Nephron (organoid): ENCODE data around the gene GMDS.

ENCODE experiments used
- H3K27ac Mint-ChIP-seq, 3 experiments: 2 replicates each; pipeline ENCODE4 v1.8.0; 2020; ENCODE audit warnings: mixed read lengths in 3 of 3, mild to moderate bottlenecking in 2 of 3, moderate library complexity in 1 of 3
- H3K27me3 Mint-ChIP-seq: 2 replicates; pipeline ENCODE4 v1.8.0; 2021; ENCODE audit warnings: low read depth, mild to moderate bottlenecking, moderate library complexity, mixed read lengths
- H3K36me3 Mint-ChIP-seq: 2 replicates; pipeline ENCODE4 v1.8.0; 2020; ENCODE audit warnings: low read depth, mixed read lengths
- H3K4me1 Mint-ChIP-seq: 2 replicates; pipeline ENCODE4 v1.8.0; 2020; ENCODE audit warnings: mixed read lengths
- H3K4me3 Mint-ChIP-seq, 3 experiments: 2 replicates each; pipeline ENCODE4 v1.8.0; 2020; ENCODE audit warnings: mild to moderate bottlenecking in 3 of 3, mixed read lengths in 3 of 3, moderate library complexity in 2 of 3
- H3K9me3 Mint-ChIP-seq: 2 replicates; pipeline ENCODE4 v1.8.0; 2020; ENCODE audit warnings: mixed read lengths
- CTCF ChIP-seq, 3 experiments: fragments of 200-600 bp; sonication (generic); IDR thresholded peaks; one replicate each; pipeline ENCODE4 v1.5.0; 2021; ENCODE audit warnings: antibody characterized with exemption in 3 of 3; ENCODE audit not compliant: unreplicated experiment in 3 of 3

The GMDS gene

GRCh38 chr6:1708122-1708521 lies 537.3 kb downstream of the GMDS start:
- Mint-ChIP-seq H3K27ac (peak overlapping the region; percentile 94), H3K27me3 (peaks cover 28% of the 10 kb centered on the region), H3K4me1 (peaks cover 9% of the 10 kb centered on the region), H3K36me3 (no peaks in the 10 kb centered on the region), H3K9me3 (no peaks in the 10 kb centered on the region), H3K4me3 (peak overlapping the region in 1 of 3 experiments; percentile 45)
- TF ChIP-seq CTCF (IDR thresholded peaks at IDR 0.05; ENCODE audit: unreplicated experiment in 3 of 3), result no peak

- TF ChIP-seq CTCF (IDR thresholded peaks at IDR 0.05; ENCODE audit: unreplicated experiment in 3 of 3), result no peak
- Mint-ChIP-seq H3K36me3 (no peaks in the 10 kb centered on the region), H3K4me1 (peaks cover 34% of the 10 kb centered on the region), H3K4me3 (no peak overlapping the region), H3K27ac (no peak overlapping the region), H3K9me3 (no peaks in the 10 kb centered on the region), H3K27me3 (peaks cover 24% of the 10 kb centered on the region)
These were observed 539.8 kb downstream of the GMDS start for GRCh38 chr6:1705630-1706029.

- H3K4me3 Mint-ChIP-seq, result no peak overlapping the region
- no peak for TF ChIP-seq CTCF (IDR thresholded peaks at IDR 0.05; ENCODE audit: unreplicated experiment in 3 of 3)
- no peaks in the 10 kb centered on the region for H3K36me3 Mint-ChIP-seq
- H3K27me3 Mint-ChIP-seq, result peaks cover 22% of the 10 kb centered on the region
- peaks cover 38% of the 10 kb centered on the region for H3K4me1 Mint-ChIP-seq
- H3K9me3 Mint-ChIP-seq, result no peaks in the 10 kb centered on the region
- no peak overlapping the region for H3K27ac Mint-ChIP-seq
These were observed 540.2 kb downstream of the GMDS start for GRCh38 chr6:1705183-1705582.

- Mint-ChIP-seq H3K27ac (no peak overlapping the region), H3K36me3 (no peaks in the 10 kb centered on the region), H3K4me3 (no peak overlapping the region), H3K27me3 (peaks cover 22% of the 10 kb centered on the region), H3K9me3 (no peaks in the 10 kb centered on the region), H3K4me1 (peaks cover 38% of the 10 kb centered on the region)
- no peak for TF ChIP-seq CTCF (IDR thresholded peaks at IDR 0.05; ENCODE audit: unreplicated experiment in 3 of 3)
These were observed 540.7 kb downstream of the GMDS start for GRCh38 chr6:1704711-1705110.

GRCh38 chr6:1703923-1704322 lies 541.5 kb downstream of the GMDS start:
- H3K27ac Mint-ChIP-seq, result no peak overlapping the region
- no peak overlapping the region for H3K4me3 Mint-ChIP-seq
- peaks cover 38% of the 10 kb centered on the region for H3K4me1 Mint-ChIP-seq
- H3K9me3 Mint-ChIP-seq, result no peaks in the 10 kb centered on the region
- no peaks in the 10 kb centered on the region for H3K36me3 Mint-ChIP-seq
- H3K27me3 Mint-ChIP-seq, result peaks cover 14% of the 10 kb centered on the region
- no peak for TF ChIP-seq CTCF (IDR thresholded peaks at IDR 0.05; ENCODE audit: unreplicated experiment in 3 of 3)

- H3K36me3 Mint-ChIP-seq, result no peaks in the 10 kb centered on the region
- no peak for TF ChIP-seq CTCF (IDR thresholded peaks at IDR 0.05; ENCODE audit: unreplicated experiment in 3 of 3)
- H3K27me3 Mint-ChIP-seq, result peaks cover 16% of the 10 kb centered on the region
- H3K4me3 Mint-ChIP-seq, result no peak overlapping the region
- H3K27ac Mint-ChIP-seq, result no peak overlapping the region
- no peaks in the 10 kb centered on the region for H3K9me3 Mint-ChIP-seq
- H3K4me1 Mint-ChIP-seq, result peaks cover 36% of the 10 kb centered on the region
These were observed 542.1 kb downstream of the GMDS start for GRCh38 chr6:1703091-1703855.
